K562 (cell line): ENCODE data around the gene CYTH4. TPM values are rescaled to one million over a fixed set of nuclear protein-coding genes. Genes with fewer than 3 reads are reported as not detected.
A peak's percentile ranks its signal among the peaks of the same experiment; 100 is the strongest.

Experiments
- ASH1L ChIP-seq: fragments of 450-650 bp; IDR thresholded peaks from 2 replicates; pipeline ENCODE4 v1.6.1; 2018; ENCODE audit warnings: borderline replicate concordance, mild to moderate bottlenecking, low read depth; ENCODE audit not compliant: partially characterized antibody
- CEBPG ChIP-seq, 3 experiments: fragments of 200-800 bp in 1 of 3; sonication (Bioruptor generic) in 1 of 3; sonication (generic) in 1 of 3; formaldehyde crosslinking in 1 of 3; IDR thresholded peaks in 2 of 3; conservative IDR thresholded peaks in 1 of 3; 2 replicates each; pipeline versions ENCODE4 v1.6.1 to v1.8.0; 2016 to 2022; ENCODE audit warnings: missing compliant biosample characterization in 2 of 3, missing genetic modification characterization in 2 of 3, mild to moderate bottlenecking in 1 of 3, missing genetic modification reagents in 1 of 3
- CHCHD3 ChIP-seq: fragments of 250-450 bp; sonication (Bioruptor Pico); IDR thresholded peaks from 2 replicates; pipeline ENCODE4 v2.1.2; 2022; ENCODE audit warnings: mild to moderate bottlenecking
- E2F1 ChIP-seq: sonication (generic); formaldehyde crosslinking; IDR thresholded peaks from 2 replicates; pipeline ENCODE4 v1.8.1; 2023; ENCODE audit warnings: mild to moderate bottlenecking, missing genetic modification reagents, moderate library complexity
- ESRRA ChIP-seq: fragments of 450-650 bp; IDR thresholded peaks from 2 replicates; pipeline ENCODE4 v1.6.1; 2014; ENCODE audit warnings: low read depth, mild to moderate bottlenecking, moderate library complexity, borderline replicate concordance
- FOS ChIP-seq: IDR thresholded peaks from 3 replicates; pipeline ENCODE4 v1.6.1; 2011; ENCODE audit not compliant: insufficient read length; ENCODE audit errors: extremely low read depth
- GATAD2B ChIP-seq: fragments of 450-650 bp; IDR thresholded peaks from 2 replicates; pipeline ENCODE4 v1.6.1; 2017; ENCODE audit warnings: mild to moderate bottlenecking, borderline replicate concordance
- MCM7 ChIP-seq, 2 experiments: fragments of 450-650 bp; IDR thresholded peaks; 2 replicates each; pipeline ENCODE4 v1.6.1; 2016 to 2018
- NCOA4 ChIP-seq: fragments of 450-650 bp; IDR thresholded peaks from 2 replicates; pipeline ENCODE4 v1.6.1; 2018; ENCODE audit warnings: mild to moderate bottlenecking; ENCODE audit not compliant: partially characterized antibody
- POLR2H ChIP-seq: IDR thresholded peaks from 2 replicates; pipeline ENCODE4 v1.6.1; 2016; ENCODE audit warnings: missing genetic modification characterization, low read depth, mild to moderate bottlenecking, control low read depth, missing compliant biosample characterization, moderate library complexity
- RBM15 ChIP-seq: fragments of 200-400 bp; formaldehyde crosslinking; IDR thresholded peaks from 2 replicates; pipeline ENCODE4 v1.6.1; 2018; ENCODE audit warnings: mild to moderate bottlenecking, low read length, moderate library complexity; ENCODE audit not compliant: insufficient read depth
- RREB1 ChIP-seq: fragments of 250-450 bp; sonication (Bioruptor Pico); IDR thresholded peaks from 2 replicates; pipeline ENCODE4 v1.4.0; 2020
- THRA ChIP-seq: fragments of 450-650 bp; IDR thresholded peaks from 2 replicates; pipeline ENCODE4 v1.6.1; 2017; ENCODE audit warnings: mild to moderate bottlenecking, moderate library complexity
- XRCC5 ChIP-seq: fragments of 200-400 bp; formaldehyde crosslinking; IDR thresholded peaks from 2 replicates; pipeline ENCODE4 v1.6.1; 2017; ENCODE audit warnings: low read depth, mild to moderate bottlenecking, low read length
- ZBTB1 ChIP-seq: sonication (generic); formaldehyde crosslinking; IDR thresholded peaks from 2 replicates; pipeline ENCODE4 v1.8.1; 2023; ENCODE audit warnings: missing genetic modification reagents, low read depth, mild to moderate bottlenecking, borderline replicate concordance
- ZNF444 ChIP-seq: fragments of 250-450 bp; sonication (Bioruptor Pico); IDR thresholded peaks from 2 replicates; pipeline ENCODE4 v1.4.0; 2020; ENCODE audit warnings: mild to moderate bottlenecking, moderate library complexity
- ZNF639 ChIP-seq, 2 experiments: fragments of 200-800 bp in 1 of 2; sonication (Bioruptor generic) in 1 of 2; sonication (generic) in 1 of 2; formaldehyde crosslinking in 1 of 2; IDR thresholded peaks in 1 of 2; conservative IDR thresholded peaks in 1 of 2; 2 replicates each; pipeline versions ENCODE4 v1.5.0 to v1.6.1; 2016 to 2020; ENCODE audit warnings: missing compliant biosample characterization in 1 of 2, missing genetic modification characterization in 1 of 2, missing genetic modification reagents in 1 of 2
- ZSCAN29 ChIP-seq: fragments of 450-650 bp; IDR thresholded peaks from 2 replicates; pipeline ENCODE4 v1.6.1; 2017
- polyA plus RNA-seq, 8 experiments: library from polyadenylated mRNA; depleted of rRNA in 4 of 8; stranded (reverse) in 5 of 8; unstranded in 3 of 8; fragments of >200 nt; fragmentation: Nextera tagmentation in 2 of 8; fragmentation: Illumina TruSeq in 1 of 8; extraction: Ambion mirVana in 2 of 8; extraction: Trizol in 1 of 8; gene quantifications; 2 replicates each; pipeline versions ENCODE4 v1.2.1 to v1.2.3, GENCODE V29; 2011 to 2014; ENCODE audit warnings: inconsistent platforms in 1 of 8, missing spikeins in 1 of 8
- total RNA-seq, 7 experiments: library from RNA; depleted of rRNA in 6 of 7; stranded (reverse); fragments of >200 nt in 6 of 7; fragmentation: Illumina TruSeq in 2 of 7; extraction: Trizol in 2 of 7; gene quantifications; 2 replicates each; pipeline versions ENCODE4 v1.2.1 to v1.2.3, GENCODE V29; 2011 to 2021; ENCODE audit warnings: low replicate concordance in 1 of 7

Gene CYTH4
- total and polyA plus RNA-seq, 9 of the 15 experiments (the other 6 are each of a cell fraction or from before 2014, with no cell fraction given): 0.03 to 2.0 (median 0.61) TPM; not detected in 1

GRCh38 chr22:37274380-37274862, 7.9 kb upstream of the CYTH4 start (continued):
- TF ChIP-seq ZNF639 (CRISPR knock-in tag; conservative IDR thresholded peaks at IDR 0.05 in 1 of 2, IDR thresholded peaks at IDR 0.05 in 1 of 2) (0 out of 4 replicates have a peak, but pooled peaks of 1 of the 2 experiments have one; percentile 38), CHCHD3 (no peak), RREB1 (CRISPR knock-in tag) (no peak), FOS (no peak), RBM15 (no peak), NCOA4 (no peak), GATAD2B (no peak), XRCC5 (no peak), E2F1 (CRISPR knock-in tag) (no peak), ASH1L (no peak), THRA (no peak), ZSCAN29 (no peak), ZNF444 (CRISPR knock-in tag) (peak; percentile 46; the same call in 1 of the 2 replicates), MCM7 (IDR thresholded peaks at IDR 0.05) (no peak), CEBPG (CRISPR knock-in tag; IDR thresholded peaks at IDR 0.05) (no peak), CEBPG (tag; conservative IDR thresholded peaks at IDR 0.05 in 1 of 2, IDR thresholded peaks at IDR 0.05 in 1 of 2) (no peak), ESRRA (peak; percentile 30; the same call in 1 of the 2 replicates), POLR2H (tag) (no peak), ZBTB1 (CRISPR knock-in tag) (no peak)
